Measurements from ENCODE around the gene KLHL29. TPM values are rescaled to one million over a fixed set of nuclear protein-coding genes. Genes with fewer than 3 reads are reported as not detected.

KLHL29 gene
- total RNA-seq, 1 donor from 2014 or later: 23.6 TPM

- DNase-seq (ENCODE audit: low spot score): no peak
Observed at GRCh38 chr2:23394700-23395099, 9.7 kb downstream of the KLHL29 start.

GRCh38 chr2:23397478-23397877 lies 12.5 kb downstream of the KLHL29 start:
- DNase-seq (ENCODE audit: low spot score): no peak

GRCh38 chr2:23399674-23400261 lies 14.8 kb downstream of the KLHL29 start:
- peak; percentile 33 for DNase-seq (ENCODE audit: low spot score)

- no peak for DNase-seq (ENCODE audit: low spot score)
Observed at GRCh38 chr2:23400703-23401102, 15.7 kb downstream of the KLHL29 start.

- DNase-seq (ENCODE audit: low spot score): peak; percentile 49
Observed at GRCh38 chr2:23401427-23402204, 16.6 kb downstream of the KLHL29 start.

- peak; percentile 22 for DNase-seq (ENCODE audit: low spot score)
Observed at GRCh38 chr2:23402205-23402740, 17.3 kb downstream of the KLHL29 start.

GRCh38 chr2:23404426-23404825 lies 19.4 kb downstream of the KLHL29 start:
- peak; percentile 16 for DNase-seq (ENCODE audit: low spot score)

- peak; percentile 45 for DNase-seq (ENCODE audit: low spot score)
Observed at GRCh38 chr2:23409248-23409647, 24.3 kb downstream of the KLHL29 start.

GRCh38 chr2:23410596-23410995 lies 25.6 kb downstream of the KLHL29 start:
- DNase-seq (ENCODE audit: low spot score): no peak

- DNase-seq (ENCODE audit: low spot score): no peak
Observed at GRCh38 chr2:23411752-23412431, 26.9 kb downstream of the KLHL29 start.

- no peak for DNase-seq (ENCODE audit: low spot score)
Observed at GRCh38 chr2:23412556-23413155, 27.7 kb downstream of the KLHL29 start.

- no peak for DNase-seq (ENCODE audit: low spot score)
Observed at GRCh38 chr2:23413641-23414040, 28.7 kb downstream of the KLHL29 start.

- DNase-seq (ENCODE audit: low spot score): peak; percentile 85
Observed at GRCh38 chr2:23414106-23414505, 29.1 kb downstream of the KLHL29 start.

- DNase-seq (ENCODE audit: low spot score): no peak
Observed at GRCh38 chr2:23414871-23415270, 29.9 kb downstream of the KLHL29 start.

- no peak for DNase-seq (ENCODE audit: low spot score)
Observed at GRCh38 chr2:23417310-23417709, 32.3 kb downstream of the KLHL29 start.

- DNase-seq (ENCODE audit: low spot score): no peak
Observed at GRCh38 chr2:23418056-23418455, 33.1 kb downstream of the KLHL29 start.

- no peak for DNase-seq (ENCODE audit: low spot score)
Observed at GRCh38 chr2:23418461-23418911, 33.5 kb downstream of the KLHL29 start.

GRCh38 chr2:23419171-23420090 lies 34.5 kb downstream of the KLHL29 start:
- peak; percentile 77 for DNase-seq (ENCODE audit: low spot score)

- no peak for DNase-seq (ENCODE audit: low spot score)
Observed at GRCh38 chr2:23420091-23420839, 35.3 kb downstream of the KLHL29 start.
